OCI-LY3 (cell line): Measurements from ENCODE around the gene IRF2BP2.

ENCODE experiments used
- EZH2phosphoT487 ChIP-seq: fragments of 200-600 bp; shearing (Covaris generic); IDR thresholded peaks from 2 replicates; pipeline ENCODE4 v1.6.1; 2018; ENCODE audit warnings: antibody characterized with exemption, mixed run types, low read depth
- TF ChIP-seq, protein P1 (sequence below): fragments of 200-600, 300-600 bp; sonication (generic); IDR thresholded peaks from 2 replicates; pipeline ENCODE4 v1.5.1; 2014; ENCODE audit warnings: antibody characterized with exemption, low read length, low read depth

DNA sequence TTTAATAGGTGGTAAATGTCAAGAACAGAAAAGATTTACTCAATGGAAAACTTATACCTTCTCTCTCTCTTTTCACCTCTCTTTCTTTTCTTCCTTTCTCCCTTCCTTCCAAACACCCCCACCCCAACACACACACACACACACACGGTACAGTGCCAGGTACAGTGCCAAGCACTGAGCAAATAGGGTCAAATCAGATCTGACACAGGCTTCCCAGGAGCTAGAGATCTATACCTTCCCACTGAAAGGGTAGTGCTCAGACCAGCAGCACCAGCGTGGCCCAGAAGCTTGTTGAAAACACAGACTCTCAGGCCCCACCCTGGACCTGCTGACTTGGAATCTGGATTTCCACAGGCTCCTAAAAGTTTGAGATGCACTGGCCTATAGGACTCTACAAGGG, 31.9 kb downstream of the IRF2BP2 start:
- TF ChIP-seq, protein P1, sequence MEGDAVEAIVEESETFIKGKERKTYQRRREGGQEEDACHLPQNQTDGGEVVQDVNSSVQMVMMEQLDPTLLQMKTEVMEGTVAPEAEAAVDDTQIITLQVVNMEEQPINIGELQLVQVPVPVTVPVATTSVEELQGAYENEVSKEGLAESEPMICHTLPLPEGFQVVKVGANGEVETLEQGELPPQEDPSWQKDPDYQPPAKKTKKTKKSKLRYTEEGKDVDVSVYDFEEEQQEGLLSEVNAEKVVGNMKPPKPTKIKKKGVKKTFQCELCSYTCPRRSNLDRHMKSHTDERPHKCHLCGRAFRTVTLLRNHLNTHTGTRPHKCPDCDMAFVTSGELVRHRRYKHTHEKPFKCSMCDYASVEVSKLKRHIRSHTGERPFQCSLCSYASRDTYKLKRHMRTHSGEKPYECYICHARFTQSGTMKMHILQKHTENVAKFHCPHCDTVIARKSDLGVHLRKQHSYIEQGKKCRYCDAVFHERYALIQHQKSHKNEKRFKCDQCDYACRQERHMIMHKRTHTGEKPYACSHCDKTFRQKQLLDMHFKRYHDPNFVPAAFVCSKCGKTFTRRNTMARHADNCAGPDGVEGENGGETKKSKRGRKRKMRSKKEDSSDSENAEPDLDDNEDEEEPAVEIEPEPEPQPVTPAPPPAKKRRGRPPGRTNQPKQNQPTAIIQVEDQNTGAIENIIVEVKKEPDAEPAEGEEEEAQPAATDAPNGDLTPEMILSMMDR = no peak
- TF ChIP-seq EZH2phosphoT487 = no peak
